ENCODE results near the gene WNT11.

WNT11 gene

DNA sequence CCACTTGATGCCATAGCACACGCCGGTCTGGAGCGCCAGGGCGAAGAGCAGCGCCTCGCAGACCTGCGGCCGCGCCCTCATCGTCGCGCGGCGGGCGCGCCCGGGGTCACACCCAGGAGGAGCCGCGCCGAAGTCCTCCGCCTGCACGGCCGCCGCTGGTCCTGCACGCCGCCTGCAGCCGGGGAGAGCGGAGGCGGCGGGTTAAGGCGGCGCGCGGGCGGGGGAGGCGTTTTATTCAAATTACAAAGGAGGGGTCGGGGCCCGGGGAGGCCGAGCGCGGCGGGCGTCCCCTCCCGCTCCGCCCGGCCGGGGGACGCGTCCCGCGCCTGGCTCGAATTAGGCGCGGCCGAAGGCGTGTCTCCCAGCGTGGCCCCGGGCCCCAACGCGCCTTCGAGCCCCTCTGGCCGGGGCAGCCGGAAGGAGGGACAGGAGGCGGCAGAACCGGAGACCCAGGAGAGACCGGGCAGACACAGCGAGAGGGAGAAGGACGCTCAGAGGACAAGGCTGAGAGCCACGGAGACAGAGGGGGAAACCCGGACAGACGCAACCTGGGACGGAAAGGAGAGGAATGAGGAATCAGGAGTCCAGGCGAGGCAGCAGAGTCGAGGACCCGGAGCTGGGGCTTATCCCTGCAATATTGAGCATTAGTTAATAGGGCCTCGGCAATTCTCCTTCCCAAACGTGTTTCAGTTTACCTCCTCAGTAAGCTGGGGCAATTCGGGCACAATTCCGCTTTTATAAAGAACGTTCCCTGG is at the start of gene WNT11:
WNT11 (minus strand) TSS at position 176 of the 755 bp plus-strand sequence; CDS start at position 81, 95 bp downstream.
- DNase-seq: peak in 4 of 6 experiments; percentile 10 to 32 (median 22)

DNA sequence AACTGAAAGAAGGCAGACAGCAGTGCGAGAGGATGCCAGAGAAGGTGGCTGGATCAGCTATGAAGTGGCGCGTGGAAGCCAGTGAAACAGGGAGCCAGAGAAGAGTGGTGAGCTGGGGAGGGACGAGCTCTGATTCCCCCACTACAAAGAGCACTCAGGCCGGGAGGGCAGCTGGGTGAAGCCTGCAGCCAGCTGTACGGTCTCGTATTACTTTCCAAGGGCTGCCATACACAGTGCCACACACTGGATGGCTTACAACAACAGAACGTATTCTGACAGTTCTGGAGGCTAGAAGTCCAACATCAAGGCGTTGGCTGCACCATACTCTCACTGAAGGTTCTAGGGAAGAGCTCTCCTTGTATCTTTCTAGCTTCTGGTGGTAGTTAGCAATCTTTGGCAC is 47.1 kb upstream of the WNT11 start:
- no peak for DNase-seq

DNA sequence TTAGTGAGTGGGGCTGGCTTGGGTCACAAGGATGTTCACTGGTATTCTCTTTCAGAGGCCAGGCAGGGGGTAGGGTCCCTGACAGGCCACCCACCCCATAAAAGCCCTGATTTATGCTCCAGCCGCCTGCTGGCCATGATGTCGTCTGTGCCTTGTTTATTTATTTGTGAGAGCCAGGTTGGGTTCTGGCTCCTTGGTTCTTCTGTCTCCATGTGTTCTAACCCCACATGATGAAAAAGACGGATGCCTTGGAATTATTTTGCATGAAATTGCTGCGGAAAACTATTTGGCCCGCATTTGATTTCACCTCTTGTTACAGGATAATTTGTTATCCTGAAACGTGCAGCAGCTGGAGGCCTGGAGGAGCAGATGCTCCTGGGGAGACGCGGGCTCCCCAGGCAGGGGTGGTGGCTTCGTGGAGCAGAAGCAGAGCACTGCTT is 46.3 kb upstream of the WNT11 start:
- DNase-seq: no peak

DNA sequence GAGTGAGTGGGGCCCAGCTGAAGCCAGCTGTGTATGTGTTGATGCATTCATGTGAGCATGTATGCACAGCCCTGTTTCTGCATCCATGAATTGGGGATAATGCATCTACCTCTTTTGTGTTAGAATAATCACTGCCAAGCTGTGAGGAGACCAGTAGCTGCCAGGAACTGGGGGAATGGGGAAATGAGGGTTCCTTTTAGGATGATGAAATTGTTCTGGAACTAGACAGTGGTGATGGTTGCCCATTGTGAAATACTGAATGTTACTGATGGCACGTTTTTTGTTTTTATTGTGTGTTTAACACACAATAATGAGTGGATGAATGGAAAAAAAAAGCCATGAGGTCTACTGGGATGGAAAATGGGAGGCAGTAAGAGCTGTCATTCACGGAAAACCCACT is 45.3 kb upstream of the WNT11 start:
- no peak for DNase-seq

DNA sequence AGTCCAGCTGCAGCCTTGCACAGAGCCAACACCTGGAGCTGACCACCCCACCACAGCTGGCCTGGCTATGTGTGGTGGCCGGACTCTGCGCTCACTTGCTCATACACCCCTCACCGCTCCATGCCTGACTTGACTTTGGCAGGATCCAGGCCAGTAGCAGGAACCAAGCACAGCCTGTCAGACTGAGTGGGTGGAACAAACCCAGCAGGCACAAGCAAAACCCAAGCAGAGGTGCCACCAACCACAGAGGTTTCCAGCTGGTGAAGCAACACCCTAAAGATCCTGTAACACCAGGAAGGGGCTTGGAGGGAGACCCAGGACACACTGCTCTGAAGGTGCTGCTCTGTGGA is 44.9 kb upstream of the WNT11 start:
- DNase-seq: no peak

DNA sequence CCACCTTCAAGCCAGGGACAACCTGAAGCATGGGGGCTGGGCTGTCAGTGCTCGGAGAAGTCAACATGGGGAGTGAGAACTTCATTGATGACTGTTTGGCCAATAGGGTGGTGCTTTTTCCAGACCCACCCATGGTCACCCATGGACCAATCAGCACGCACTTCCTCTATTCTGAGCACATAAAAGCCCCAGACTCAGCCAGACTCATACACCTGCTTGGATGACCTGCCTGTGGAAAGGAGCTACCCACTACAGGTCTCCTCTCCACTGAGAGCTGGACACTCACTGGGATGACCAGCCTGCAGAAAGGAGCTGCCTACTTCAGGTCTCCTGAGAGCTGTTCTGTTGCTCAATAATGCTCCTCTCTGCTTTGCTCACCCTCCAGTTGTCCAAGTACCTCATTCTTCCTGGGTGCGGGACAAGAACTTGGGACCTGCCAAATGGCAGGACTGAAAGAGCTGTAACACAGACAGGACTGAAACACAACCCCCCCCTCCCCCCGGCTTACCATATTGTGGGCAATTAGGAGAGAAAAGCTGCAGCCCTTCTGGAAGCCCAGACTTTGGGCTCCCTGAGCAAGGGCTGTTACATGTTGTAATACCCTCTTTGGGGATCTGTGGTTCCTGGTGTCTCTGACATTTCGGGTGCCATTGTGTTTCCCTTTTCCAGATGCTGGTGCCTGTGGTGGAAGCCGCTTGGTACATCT is 44.4 kb upstream of the WNT11 start:
- DNase-seq: no peak

DNA sequence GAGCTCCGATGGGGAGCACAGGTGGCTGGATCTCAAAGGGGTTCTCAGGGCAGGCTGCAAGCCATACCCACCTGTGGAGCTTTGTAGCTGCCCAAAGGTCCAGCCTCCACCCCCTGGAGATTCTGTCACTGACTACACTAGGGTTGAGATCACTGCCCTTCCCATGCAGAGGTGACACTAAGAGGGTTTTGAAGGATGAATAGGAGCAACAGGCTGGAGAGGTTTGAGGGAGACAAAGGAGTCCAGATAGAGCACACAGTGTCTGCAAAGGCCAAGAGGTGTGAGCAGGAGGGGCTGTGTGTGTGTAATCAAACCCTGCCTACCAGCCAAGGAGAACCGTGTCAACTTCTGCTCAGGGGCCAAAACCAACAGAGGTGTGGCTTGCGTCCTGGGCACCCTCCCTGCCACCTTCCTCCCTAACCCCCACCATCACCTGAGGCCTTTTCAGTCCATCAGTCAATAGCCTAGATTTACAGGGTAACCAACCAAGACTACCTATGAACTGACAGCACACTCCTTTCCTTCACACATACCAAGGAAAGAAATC is 43.0 kb upstream of the WNT11 start:
- no peak for DNase-seq

DNA sequence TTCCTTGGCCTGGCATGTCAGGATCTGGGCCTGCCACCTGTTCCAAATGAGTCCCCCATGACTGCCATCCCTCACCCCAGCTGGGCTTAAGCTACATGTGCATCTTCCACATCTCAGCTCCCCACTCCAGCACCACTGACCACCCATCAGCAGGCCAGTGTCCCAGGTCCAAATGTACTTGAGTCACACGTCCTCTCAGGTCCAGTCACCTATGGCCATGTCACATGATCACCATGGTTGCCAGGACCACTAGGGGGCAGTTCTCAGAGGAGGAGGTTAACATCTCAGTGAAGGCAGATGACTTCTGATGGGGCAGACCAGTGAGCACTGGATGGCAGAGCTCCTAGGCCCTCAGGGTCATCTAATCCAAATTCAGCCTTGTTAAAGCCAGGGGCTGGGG is 41.9 kb upstream of the WNT11 start:
- DNase-seq: no peak

DNA sequence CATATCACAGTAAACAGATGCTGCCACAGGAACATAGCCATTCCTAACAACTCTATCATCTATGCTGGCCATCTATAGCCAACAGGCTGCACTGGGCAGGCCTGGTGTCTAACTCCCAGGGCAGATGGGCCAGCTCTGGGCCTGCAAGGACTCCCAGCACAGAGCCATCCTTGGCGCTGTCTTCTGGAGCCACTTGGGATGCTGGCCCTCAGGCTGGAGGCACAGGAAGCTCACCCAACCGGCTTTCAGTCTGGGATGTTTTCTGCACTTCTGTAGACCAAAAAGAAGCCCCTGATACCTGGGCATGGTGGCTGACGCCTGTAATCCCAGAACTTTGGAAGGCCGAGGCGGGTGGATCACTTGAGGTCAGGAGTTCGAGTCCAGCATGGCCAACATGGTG is 40.8 kb upstream of the WNT11 start:
- DNase-seq: no peak

DNA sequence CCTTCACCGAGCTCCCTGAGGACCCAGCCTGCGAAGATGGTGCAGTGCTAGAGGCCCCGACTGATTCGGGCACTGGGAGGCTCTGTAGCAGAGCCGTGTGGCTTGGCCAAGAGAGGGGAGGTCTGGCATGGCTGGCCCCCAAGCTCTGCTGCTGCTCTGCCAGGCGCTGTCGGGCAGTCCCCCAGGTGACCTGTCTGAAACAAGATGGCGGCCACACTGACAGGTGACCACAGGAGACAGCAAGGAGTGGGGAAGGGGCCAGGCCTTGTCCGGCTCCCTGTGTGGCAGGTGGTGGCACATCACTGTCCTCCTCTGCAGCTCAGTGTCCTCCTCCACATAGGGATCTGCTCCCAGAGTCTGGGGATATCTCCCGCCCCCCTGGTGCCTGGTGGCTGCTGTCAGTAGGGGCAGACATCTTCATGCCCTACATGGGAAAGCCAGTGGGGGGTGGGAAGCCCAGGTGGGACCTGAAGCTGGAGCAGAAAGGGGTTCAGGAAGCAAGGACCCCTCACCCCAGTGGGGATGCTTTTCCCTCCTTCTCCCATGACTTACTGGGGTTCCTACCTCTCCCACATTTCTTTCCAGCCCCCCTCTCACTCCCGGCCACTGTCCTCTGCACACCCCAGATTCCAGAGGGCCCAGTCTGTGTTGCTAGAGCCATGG is 40.1 kb upstream of the WNT11 start:
- no peak for DNase-seq

DNA sequence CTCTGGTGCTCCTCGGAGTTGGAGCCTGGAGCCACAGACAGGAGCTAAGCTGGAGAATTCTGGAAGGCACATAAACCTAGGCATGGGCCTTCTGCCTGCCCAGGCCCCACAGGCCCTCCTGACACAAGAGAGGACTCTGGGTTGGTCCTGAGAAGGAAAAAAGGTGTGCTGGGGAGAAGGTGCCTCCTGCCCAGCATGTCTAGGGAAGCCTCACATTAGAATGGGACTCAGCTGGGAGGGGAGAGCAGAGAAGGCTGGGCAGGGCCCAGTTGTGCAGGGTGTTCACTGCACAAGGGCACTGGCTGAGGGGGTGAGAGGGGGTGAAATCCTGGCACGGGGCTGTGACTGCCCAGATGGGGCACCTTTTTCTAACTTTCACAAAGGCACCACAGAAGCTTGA is 39.4 kb upstream of the WNT11 start:
- no peak for DNase-seq

DNA sequence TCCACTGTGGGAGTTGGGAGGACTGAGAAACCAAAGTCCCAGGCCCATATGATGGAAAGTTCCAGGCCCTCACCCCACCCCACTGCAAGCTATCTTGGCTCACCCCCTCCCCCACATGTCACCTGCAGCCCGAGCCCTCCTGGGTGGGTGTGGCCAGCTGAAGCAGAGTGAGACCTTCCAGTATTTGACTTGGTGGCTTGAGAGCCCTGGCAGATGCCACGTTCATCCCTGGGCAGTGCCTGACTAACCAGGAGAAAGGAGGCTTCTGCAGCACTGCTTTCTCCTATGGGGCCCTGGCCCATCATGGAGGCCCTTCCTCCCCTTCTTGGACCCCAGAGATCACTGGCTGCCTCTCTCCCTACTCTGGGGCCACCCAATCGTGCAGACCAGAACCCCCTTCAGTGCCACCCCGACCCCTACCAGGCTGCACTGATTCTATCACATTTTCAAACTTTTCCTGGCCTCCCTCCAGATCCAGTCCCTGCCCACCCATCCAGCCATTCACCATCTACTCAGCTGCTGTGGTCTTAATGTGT is 38.1 kb upstream of the WNT11 start:
- no peak for DNase-seq

DNA sequence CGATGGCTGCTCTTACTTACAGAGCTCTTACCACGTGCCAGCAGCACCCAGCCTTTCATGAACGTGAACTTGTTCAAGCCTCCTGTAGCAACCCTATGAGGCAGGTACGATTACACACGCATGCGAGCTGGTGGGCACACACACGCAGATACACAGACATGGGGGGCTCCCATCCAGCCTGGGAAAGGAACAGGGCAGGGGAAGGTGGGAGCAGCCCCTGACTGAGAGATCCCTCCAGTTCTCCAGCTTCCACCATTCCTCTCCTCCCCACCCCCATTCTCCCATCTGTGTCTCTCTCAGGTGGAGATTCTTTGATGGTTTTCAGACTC is 37.6 kb upstream of the WNT11 start:
- DNase-seq: no peak

DNA sequence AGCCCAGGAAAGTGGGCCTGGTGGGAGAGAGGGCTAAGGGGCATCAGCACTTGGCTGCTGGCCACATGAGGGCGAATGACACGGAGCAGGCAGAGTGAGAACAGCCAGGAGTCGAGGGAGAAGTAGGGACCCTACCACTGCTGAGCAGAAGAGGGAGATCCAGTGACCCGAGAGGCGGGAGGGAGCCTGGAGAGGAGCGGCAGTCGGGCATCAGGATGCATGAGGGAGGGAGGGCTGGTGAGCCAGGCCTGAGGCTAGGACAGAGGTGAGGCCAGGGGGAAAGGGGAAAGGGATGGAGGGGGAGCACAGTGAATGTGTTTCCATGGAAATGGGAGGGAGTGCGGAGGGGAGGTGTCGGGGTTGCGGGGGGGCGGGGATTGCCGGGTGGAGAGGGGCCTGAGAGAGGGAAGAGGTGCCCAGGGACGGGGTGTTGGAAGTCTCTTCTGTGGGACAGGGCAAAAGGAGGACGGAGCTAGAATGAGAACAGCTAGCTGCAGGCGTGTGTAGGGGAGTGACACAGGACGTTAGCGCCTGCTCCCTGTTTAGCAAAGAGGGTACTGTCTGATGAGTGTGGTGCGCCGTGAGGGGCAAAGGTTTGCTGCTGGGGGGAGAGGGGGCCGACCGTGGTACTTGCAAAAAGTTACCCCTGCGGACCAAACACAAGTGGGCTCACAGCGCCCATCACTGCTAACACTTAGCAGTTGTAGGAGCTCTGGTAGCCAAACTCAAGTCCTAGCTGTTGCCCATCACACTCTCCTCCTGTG is 37.1 kb upstream of the WNT11 start:
- no peak for DNase-seq

DNA sequence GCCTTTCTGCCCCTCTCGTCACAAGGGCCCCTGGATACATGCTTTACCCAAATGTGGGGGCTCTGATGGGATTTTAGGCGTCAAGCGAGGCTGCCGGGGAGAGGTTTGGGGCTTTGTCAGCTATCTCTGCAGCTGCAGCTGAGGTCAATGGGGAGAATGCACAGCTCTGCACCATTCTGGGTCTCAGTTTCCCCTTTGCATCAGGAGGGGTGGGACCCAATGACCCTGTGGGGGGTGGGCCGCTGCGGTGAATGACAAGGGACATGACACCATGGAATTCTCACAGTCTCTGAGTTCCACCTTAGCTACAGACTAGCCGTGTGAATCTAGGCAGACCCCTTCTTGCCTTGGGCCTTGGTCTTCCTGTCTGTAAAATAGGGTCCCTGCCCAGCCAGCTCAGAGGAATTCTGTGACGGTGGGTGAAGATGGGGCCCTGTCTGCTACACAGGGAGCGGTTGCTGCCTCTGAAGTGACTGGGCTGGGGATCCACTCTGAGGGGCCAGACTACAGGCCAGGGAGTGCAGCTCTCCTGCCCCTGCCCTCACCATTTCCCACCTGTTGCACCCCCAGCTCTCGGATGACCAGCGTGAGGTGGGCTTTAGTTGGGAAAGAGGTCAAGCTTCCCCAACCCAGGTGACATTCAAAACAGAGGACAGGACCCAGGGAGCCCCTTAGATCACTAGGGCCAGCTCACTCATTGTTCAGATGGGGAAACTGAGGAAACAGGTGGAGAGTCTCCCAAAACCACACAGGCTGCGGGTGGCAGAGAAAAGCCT is 35.9 kb upstream of the WNT11 start:
- no peak for DNase-seq

DNA sequence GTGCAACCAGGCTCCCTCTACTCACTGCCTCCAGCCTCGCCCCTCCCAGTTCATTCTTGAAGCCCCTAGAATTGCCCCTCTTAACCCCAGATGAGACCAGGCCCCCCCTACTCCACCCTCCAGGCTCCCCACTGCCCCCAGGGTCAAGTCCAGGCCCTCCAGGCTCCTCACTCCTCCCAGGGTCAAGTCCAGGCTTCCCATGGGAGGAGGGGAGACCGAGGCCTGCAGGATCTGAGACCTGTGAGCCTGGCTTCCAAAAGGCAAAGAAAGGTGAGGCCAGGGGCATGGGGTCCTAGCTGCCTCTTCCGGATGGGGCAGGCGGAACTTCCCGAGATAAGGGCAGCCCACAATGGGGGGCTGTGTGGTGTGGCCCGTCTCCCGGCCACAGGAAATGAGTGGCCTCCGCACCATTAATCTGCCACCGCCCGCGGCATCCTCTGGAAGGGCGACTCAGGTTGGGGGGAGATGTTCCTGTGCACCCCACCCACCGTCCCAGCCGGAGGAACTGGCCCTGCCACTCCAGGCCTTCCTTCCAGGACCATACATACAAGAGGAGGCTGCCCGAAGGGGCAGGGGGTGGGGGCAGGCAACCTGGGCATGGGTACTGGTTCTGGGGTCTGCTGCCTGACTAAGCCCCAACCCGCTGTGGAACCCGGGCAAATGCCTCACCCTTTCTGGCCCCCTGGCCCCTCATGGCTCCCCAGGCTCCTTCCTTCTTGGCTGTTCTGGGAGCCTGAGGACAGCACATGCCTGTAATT is 35.1 kb upstream of the WNT11 start:
- no peak for DNase-seq

DNA sequence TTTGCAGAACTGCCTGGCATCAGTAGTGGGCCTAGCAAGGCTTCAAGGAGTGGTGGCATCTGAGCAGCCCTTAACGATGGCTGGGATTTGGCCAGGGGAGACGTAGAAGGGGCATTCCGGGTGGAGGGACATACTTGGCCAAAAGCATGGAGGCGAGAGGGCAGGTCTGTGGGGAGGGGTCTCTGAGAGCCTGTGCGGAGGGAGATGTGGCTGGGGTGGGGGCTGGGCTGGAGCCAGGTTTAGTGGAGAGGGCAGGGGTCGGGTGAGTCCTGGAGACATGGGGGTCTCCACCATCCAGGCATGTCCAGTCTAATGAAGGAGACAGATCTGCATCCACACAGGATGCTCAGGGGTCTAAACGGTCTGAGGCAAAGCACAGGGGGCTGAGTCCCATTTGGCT is 34.4 kb upstream of the WNT11 start:
- no peak for DNase-seq

DNA sequence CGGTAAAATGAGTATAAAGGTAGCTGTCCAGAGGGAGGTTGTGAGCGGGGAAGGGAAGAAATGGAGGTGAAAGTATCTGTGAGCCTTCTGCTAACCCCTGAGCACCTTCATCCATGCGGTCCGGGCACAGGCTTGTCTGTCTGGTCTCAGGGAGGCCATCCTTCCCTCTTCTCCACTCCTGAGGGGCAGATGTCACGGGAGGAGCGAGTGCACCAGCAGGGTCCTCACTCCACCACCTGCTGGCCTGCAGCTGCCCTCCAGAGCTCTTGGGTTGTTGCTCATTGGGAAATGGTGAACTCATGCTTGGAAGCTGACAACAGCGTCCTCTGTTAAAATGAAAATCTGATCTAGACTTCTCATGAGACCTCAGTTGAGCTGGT is 33.8 kb upstream of the WNT11 start:
- DNase-seq: no peak

DNA sequence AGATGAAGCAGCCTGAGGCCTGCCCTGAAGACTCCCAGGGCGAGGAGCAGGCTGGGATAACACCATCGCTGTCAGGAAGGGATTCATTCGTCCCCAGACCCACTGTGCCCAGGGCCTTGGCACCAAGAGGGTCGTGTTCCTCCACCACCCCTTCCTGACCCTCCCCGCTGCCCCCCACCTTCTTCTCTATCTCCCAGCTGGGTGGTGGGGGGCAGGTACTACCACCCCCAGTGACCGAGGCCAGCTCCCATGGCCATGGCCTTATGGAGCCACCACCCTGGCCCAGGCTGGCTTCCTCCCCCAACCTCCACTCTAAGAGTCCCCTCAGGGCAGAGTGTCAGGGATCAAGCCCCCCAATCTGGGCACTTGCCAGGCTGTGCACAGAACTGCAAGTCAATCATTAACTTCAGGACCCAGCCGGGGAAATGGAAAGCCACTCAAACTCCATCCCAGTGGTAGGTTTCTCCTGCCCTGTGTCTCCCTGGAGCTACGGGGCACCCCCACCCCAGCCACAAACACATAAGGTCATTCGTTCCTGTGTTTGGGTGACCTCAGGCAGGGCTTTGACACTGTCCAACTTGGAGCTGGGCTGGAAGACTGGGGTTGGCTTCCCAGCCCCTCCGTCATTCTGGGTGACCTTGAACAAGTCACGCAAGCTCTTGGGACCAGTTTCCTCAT is 33.3 kb upstream of the WNT11 start:
- no peak for DNase-seq

DNA sequence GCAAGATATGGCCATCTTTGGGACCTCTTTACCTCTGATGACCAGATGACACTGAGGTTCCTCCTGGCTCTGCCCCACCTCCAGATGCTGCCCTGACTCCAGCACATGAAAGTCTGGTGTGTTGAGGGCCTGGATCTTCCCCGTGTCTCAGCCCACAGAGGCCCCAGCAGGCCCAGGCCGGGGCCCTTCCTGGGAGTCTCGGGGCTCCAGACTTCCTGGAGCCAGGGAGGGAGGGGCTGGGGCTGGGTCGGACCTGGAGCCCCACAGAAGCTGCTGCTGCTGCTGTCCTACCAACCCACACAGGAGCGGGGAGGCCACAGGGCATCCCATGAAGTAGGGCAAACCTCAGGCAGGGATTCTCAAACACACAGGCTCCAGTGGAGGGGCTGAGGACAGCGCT is 32.2 kb upstream of the WNT11 start:
- DNase-seq: no peak

DNA sequence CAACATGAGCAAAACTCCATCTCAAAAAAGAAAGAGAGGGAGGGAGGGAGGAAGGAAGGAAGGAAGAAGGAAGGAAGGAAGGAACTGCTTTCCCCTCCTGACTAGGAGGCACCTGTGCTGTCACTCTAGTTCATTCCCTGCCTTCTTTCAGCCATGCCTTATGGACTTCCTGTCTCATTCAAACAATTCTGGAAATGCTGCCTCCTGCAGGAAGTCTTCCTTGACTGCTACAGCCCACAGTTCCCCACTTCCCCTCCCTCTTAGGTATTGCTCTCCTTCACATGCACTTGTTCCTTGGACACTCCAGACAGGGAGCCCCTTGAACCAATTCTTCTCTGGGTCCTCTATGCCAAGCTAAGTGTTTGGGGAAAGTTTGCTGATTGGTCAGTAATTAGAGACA is 31.6 kb upstream of the WNT11 start:
- DNase-seq: no peak

Data from stimulated activated naive CD4-positive, alpha-beta T cell (primary cell).